ENCODE results near the gene RTKN. TPM values are rescaled to one million over a fixed set of nuclear protein-coding genes. Genes with fewer than 3 reads are reported as not detected.

The RTKN gene
- total RNA-seq, 1 donor from 2014 or later = 88.4 TPM

GRCh38 chr2:74420006-74420405, 21.7 kb downstream of the RTKN start:
- no peak for TF ChIP-seq CTCF (IDR thresholded peaks at IDR 0.05; ENCODE audit: insufficient read depth, low read length, poor library complexity, severe bottlenecking)
- H3K27me3 ChIP-seq (ENCODE audit: control insufficient read depth, insufficient read depth, low read length) = no peaks in the 10 kb centered on the region
- no peak overlapping the region for H3K4me3 ChIP-seq (ENCODE audit: low read depth, low read length)
- no peaks in the 10 kb centered on the region for H3K36me3 ChIP-seq (ENCODE audit: control insufficient read depth, insufficient read depth, low read length)
- no peak for DNase-seq (ENCODE audit: low read depth)

- TF ChIP-seq CTCF (IDR thresholded peaks at IDR 0.05; ENCODE audit: insufficient read depth, low read length, poor library complexity, severe bottlenecking) = no peak
- Histone ChIP-seq H3K4me3 (ENCODE audit: low read depth, low read length) (no peak overlapping the region), H3K27me3 (ENCODE audit: control insufficient read depth, insufficient read depth, low read length) (no peaks in the 10 kb centered on the region), H3K36me3 (ENCODE audit: control insufficient read depth, insufficient read depth, low read length) (no peaks in the 10 kb centered on the region)
- no peak for DNase-seq (ENCODE audit: low read depth)
Measured at GRCh38 chr2:74419345-74419744, 22.4 kb downstream of the RTKN start.

- TF ChIP-seq CTCF (IDR thresholded peaks at IDR 0.05; ENCODE audit: insufficient read depth, low read length, poor library complexity, severe bottlenecking) = no peak
- no peak overlapping the region for H3K4me3 ChIP-seq (ENCODE audit: low read depth, low read length)
- DNase-seq (ENCODE audit: low read depth) = no peak
- H3K27me3 ChIP-seq (ENCODE audit: control insufficient read depth, insufficient read depth, low read length) = no peaks in the 10 kb centered on the region
- H3K36me3 ChIP-seq (ENCODE audit: control insufficient read depth, insufficient read depth, low read length) = no peaks in the 10 kb centered on the region
Measured at GRCh38 chr2:74418312-74418711, 23.4 kb downstream of the RTKN start.

- TF ChIP-seq CTCF (IDR thresholded peaks at IDR 0.05; ENCODE audit: insufficient read depth, low read length, poor library complexity, severe bottlenecking) = no peak
- Histone ChIP-seq H3K36me3 (ENCODE audit: control insufficient read depth, insufficient read depth, low read length) (no peaks in the 10 kb centered on the region), H3K27me3 (ENCODE audit: control insufficient read depth, insufficient read depth, low read length) (no peaks in the 10 kb centered on the region), H3K4me3 (ENCODE audit: low read depth, low read length) (no peak overlapping the region)
- DNase-seq (ENCODE audit: low read depth) = no peak
Measured at GRCh38 chr2:74417763-74418162, 24.0 kb downstream of the RTKN start.

- Histone ChIP-seq H3K36me3 (ENCODE audit: control insufficient read depth, insufficient read depth, low read length) (no peaks in the 10 kb centered on the region), H3K4me3 (ENCODE audit: low read depth, low read length) (no peak overlapping the region), H3K27me3 (ENCODE audit: control insufficient read depth, insufficient read depth, low read length) (no peaks in the 10 kb centered on the region)
- DNase-seq (ENCODE audit: low read depth) = no peak
- TF ChIP-seq CTCF (IDR thresholded peaks at IDR 0.05; ENCODE audit: insufficient read depth, low read length, poor library complexity, severe bottlenecking) = no peak
Measured at GRCh38 chr2:74417197-74417596, 24.5 kb downstream of the RTKN start.

GRCh38 chr2:74416778-74417177, 25.0 kb downstream of the RTKN start:
- no peaks in the 10 kb centered on the region for H3K36me3 ChIP-seq (ENCODE audit: control insufficient read depth, insufficient read depth, low read length)
- no peak overlapping the region for H3K4me3 ChIP-seq (ENCODE audit: low read depth, low read length)
- DNase-seq (ENCODE audit: low read depth) = no peak
- no peaks in the 10 kb centered on the region for H3K27me3 ChIP-seq (ENCODE audit: control insufficient read depth, insufficient read depth, low read length)
- peak; percentile 15 for TF ChIP-seq CTCF (IDR thresholded peaks at IDR 0.05; ENCODE audit: insufficient read depth, low read length, poor library complexity, severe bottlenecking)
